HG02798 (cell line): ENCODE measurements around the gene GALNT15.

Experiments
- ATAC-seq: cut with Tn5 transposase; IDR thresholded peaks from one replicate; pipeline ENCODE4 v1.9.1; 2021; ENCODE audit warnings: mild to moderate bottlenecking; ENCODE audit not compliant: unreplicated experiment, poor library complexity

The GALNT15 gene

DNA sequence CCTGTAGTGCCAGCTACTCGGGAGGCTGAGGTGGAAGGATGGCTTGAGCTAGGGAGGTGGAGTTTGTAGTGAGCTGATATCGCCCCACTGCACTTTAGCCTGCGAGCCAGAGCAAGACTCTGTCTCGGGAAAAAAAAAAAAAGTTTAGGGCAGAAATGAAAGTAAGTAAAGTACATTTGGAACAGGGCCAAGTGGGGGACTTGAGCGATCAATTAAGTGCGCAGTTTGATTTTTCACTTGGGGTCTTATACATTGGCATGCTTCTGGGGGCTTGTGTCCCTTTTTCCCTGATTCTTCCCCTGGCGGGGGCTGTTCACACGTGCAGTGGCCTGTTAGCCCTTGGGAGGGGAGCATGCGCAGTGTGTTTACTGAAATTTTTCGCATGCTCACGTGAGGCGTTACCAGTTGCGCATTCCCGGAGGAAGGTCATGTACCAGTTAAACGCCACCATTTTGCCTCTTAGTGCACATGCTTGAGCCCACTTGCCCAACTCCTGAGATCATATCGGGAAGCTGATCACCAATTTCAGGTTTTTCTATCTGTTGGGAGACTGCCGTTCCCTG, 42.0 kb downstream of the GALNT15 start:
- no peak for ATAC-seq

DNA sequence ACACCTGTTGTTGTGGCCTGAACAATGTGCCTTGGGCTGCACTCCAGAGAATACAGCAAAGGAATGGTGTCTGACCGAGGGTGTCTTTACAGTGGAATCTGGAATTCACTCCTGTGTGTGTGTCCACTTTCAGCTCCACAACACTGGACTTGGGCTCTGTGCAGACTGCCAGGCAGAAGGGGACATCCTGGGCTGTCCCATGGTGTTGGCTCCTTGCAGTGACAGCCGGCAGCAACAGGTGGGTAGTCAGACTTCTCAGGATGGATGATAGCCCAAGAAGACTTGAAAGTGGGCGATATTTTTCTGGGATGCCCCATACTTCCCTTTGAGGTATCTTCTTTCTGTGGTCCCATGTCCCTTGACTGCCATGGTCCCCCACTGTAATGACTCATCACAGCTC, 45.3 kb downstream of the GALNT15 start:
- ATAC-seq: no peak

DNA sequence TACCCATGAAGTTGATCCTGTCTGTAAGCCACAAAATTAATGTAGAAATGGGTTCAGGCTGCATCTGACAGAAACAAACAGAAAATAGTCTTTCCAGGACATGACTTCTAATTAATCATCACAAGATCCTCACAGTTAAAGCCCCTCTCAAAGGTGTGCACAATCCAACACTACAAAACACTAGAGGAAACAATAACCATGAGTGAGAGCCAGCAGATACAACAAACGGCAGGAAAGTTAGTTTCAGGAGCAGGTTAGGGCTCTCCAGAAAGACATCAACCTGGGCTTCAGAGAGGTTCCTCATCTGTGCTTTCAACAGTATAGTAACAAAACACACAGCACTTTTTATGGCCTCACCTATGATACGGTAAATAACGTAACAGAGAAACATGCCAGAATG, 47.5 kb downstream of the GALNT15 start:
- ATAC-seq: no peak

DNA sequence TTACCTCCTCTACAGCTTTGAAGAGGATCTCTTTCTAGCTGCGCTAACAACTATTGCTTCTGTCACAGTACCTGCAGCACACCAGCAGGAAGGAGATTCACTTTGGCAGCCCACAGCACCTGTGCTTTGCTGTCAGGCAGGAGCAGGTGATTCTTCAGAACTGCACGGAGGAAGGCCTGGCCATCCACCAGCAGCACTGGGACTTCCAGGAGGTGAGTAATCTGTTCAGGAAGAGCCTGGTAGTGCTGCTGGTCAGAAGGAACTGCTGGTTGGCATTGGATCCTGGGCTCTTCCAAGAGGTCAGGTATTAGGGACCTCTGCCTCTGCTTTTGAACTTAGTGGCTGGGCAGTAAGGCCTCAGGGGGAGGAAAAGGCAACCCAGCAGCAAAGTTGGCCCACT, 48.1 kb downstream of the GALNT15 start:
- ATAC-seq: no peak

DNA sequence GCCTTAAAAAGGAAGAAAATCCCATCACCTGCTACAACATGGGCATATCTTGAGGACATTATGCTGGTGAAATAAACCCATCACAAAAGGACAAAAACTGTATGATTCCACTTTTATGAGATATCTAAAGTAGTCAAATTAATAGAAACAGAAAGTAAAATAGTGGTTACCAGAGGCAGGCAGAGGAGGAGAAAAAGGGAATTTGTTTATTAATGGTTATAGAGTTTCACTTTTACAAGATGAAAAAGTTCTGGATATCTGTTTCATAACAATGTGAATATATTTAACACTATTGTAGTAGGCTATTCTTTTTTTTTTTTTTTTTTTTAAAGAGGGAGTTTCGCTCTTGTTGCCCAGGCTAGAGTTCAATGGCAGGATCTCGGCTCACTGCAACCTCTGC, 49.8 kb downstream of the GALNT15 start:
- ATAC-seq: no peak

DNA sequence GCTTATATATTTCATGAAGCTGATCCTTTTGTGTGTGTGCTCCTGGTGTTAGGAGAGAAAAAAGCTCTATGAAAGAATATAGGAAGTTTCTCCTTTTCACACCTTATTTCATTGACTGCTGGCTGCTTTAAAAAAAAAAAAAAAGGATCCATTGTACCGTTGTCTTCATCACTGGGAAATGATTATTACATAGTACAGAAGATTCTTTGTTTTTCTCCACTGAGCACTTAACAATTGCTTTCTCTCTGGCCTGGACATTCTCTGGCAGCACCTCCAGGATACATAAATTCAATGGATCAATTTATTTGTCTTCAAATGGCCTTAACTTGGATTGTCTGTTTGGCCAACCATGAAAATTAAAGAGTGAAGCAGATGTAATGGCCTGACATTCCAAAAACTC, 53.1 kb downstream of the GALNT15 start:
- ATAC-seq: no peak

DNA sequence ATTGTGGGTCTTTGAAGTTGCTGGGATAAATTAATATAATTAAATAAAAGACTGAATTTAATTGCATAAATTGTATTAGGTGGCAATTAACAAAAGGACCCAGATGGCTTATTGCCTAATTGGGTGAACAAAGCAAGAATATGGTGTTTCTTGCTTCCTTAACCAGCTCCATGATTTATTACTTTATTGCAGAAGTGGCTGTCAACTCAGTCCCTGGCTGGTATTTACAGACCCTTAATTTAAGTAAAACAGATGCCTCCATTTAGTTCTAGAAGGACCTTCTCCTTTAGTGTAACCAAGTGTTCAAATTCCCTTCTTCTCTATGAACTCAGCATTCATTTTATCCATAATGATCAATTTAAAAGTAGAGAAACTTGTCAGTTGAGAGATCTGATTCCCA, 55.2 kb downstream of the GALNT15 start:
- no peak for ATAC-seq

DNA sequence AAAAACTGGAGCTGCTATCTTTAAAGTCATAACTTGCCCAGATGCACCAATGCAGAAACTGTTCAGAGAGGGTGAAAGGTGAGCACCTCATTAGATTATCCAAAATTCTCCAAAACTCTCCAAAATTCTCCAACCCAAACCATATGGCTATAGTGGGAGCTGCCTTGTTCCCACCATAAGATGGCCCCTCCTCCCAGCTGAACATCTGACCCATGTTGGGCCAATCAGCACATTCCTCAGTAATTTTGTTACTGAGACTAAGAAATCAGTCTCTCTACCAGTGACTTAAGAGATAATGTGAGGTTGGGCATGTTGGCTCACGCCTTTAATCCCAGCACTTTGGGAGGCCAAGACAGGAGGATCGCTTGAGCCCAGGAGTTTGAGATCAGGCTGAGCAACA, 57.5 kb downstream of the GALNT15 start:
- no peak for ATAC-seq

DNA sequence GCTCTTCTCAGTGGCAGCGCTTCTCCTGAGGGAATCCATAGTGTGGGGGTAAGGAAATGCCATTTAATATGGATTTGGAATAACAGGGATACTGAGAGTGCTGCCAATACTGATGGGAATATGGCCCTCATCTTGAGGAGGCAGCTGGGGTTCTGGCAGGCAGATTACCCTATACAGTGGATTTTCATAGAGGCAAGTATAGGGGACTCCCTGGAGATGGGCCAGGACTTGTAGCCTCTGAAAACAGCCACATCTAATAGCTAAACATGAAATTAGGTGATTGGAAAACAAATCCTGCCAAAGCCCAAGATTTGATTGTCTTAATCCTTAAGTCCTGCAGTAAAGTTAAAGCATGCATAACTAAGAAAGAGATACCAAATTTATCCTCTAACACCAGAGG, 59.3 kb downstream of the GALNT15 start:
- ATAC-seq: no peak

DNA sequence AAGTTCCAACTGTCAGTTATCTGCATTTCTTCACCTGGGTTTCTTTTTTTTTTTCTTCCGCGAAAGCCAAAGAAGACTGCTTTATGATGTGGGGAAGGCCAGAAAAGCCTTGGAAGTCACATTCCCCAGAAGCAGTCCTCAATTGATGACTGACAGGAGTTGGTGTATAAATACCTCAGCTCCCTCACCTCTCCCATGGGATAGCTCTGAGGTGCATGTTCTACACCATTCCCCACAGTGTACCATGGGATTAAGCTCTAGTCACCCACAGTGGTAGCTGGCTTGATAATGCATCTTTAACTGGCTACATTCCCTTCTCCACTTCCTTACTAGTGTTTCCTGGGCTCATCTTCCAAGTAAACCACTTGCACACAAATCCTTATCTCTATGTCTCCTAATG, 59.8 kb downstream of the GALNT15 start:
- no peak for ATAC-seq

DNA sequence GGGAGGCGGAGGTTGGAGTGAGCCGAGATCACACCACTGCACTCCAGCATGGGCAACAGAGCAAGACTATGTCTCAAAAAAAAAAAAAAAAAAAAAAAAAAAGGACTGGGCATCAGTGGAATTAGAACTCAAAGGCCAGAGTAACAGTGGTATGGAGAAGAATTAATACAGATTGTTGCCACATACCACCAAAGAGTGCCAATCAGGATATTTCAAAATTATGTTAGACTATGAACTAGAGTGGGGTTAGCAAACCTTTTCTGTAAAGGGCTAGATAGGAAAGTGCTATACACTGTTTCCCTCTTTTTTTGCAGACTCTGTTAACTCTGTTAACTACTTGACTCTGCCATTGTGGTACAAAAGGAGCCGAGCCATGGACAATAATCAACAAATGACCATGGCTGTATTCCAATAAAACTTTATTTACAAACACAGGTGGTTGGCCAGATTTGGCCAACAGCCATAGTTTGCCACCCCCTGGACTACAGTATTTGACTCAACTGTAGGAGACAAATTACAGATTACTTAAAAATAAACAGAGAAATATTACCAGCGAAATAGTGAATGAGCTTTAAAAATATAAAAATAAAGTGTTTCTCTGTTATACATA, 61.7 kb downstream of the GALNT15 start:
- no peak for ATAC-seq

DNA sequence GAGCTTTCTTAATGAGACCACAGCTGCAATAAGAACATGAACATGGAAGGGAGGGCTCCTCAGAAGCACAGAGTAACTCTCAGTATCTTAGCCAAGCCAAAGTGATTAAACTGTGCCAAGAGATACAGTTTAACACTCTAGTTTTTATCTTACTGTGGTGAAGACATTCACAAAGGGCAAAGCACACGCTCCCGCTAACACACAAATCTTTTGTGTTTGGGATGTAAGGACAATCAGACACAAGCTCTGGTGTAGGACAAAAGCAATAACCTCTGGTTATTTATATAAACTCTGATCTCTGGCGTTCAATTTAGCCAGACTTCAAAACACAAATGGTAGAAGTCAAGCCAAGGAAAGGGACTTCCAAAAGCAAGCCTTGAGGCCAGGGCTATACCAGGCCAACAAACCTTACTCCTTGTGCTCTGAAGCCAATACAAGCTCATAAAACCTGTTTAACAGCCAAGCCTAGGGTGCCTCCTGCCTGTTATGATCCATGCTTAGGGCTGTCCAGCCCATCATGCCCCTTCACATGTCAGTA, 62.4 kb downstream of the GALNT15 start:
- no peak for ATAC-seq

DNA sequence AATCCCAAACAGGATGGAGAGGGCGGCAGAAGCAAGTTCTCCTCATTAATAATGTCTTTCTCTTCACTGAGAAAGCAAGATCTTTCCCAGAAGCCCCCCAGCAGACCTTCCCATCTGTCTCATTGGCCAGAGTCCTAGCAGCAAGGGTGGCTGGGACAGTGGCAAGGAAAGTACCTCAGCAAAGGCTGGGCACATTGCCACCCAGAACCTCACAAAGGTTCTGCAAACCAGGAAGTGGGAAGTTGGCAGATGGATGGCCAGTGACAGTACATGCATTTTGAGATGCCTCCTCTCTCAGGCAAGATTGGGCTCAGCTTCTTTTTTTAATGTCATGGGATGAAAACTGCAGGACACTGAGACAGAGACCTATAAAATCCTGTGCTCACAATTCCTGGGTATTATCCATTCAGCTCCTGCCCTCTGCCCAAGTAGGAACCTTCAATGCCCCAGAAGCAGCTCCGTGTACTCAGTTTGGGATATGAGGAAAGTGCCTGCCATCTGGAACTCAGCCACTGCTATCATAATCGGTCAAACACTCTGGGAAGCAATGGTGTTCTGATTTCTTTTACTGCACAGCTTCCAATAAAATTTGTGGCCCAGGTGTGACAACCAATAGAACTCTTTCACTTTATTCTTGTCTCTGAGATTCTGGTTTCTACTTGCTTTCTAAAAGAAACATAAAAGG, 64.7 kb downstream of the GALNT15 start:
- no peak for ATAC-seq

DNA sequence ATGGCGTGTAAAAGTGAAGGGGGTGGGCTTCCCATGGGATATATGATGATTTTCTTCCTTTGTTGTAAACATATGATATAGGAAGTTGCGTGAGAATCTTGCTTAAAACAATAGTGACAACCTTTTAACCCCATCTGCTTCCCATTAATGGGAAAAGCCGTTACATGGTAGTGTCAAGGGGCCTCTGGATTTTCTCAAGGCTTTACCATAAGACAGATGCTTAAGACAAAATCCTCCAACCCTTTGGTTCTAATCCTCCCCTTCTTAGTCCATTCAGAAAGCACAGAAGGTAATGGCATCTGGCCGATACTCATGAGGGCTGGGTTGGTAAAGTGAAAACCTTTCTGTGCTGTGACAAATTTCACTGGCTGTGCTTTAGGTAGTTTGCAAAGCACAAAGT, 65.3 kb downstream of the GALNT15 start:
- ATAC-seq: no peak

DNA sequence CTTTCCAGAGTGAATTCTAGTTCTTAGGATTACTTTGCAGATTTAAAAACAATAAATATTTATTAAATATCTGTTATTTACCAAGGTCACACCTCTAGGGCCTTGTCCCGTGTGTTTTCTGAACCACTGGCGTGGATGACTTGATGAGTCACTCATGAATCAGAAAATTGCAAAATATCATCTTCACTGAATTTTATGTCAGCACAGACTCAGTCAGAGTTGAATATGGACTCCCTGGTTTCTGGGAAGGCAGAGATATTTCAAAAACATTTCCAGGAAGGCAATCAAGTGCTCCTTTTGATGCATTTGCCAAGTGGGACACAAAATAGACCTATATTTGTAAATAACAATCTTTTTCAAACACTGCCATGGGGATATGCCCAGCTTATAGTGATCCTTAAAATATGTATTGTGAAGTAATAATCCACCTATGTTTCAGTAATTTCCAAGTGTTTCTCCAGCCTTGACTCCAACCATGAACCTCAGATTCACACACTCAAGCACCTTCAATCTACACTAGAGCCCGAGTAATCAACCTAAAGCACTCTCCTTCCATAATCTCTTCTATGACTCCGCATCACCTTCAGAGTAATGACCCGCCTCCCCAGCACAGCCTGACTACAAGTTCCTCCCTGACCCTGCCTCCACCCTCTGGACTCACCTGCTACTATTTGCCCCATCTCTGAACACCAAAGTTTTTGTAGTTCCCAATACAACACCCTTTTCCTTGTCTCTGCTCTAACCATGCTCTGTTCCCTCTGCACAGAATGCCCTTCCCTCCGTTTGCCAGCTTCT, 65.9 kb downstream of the GALNT15 start:
- ATAC-seq: no peak

DNA sequence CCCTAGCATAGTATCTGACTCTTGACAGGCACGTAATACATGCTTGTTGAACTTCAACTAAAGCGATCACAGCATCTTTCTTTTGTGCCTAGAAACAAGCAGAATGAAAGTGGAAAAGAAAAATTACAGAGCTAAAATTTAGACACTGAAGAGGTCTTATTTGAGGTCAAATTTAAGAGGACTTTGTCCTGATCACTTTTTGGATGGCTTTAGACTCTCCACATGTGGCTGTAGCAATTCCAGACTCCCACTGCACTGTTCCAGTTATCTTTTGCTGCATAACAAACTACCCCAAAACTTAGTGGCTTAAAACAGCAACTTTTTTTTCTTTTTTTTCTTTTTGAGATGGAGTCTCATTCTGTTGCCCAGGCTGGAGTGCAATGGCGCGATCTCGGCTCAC, 66.7 kb downstream of the GALNT15 start:
- no peak for ATAC-seq

DNA sequence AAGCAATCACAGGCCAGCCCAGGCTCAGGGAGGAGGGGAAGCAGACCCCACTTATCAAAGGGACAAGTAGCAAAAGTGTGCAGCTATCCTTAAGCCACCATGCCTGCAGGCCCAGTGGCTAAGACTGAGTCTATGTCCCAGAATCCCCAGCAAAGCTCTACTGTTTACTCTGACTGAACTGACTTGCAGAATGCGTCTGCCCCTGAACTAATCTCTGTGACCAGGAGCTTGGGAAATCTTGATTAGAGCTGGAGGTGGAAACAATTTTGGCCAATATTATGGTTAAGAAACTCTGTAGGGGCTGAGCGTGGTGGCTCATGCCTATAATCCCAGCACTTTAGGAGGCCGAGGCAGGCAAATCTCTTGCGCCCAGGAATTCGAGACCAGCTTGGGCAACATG, 67.7 kb downstream of the GALNT15 start:
- no peak for ATAC-seq

DNA sequence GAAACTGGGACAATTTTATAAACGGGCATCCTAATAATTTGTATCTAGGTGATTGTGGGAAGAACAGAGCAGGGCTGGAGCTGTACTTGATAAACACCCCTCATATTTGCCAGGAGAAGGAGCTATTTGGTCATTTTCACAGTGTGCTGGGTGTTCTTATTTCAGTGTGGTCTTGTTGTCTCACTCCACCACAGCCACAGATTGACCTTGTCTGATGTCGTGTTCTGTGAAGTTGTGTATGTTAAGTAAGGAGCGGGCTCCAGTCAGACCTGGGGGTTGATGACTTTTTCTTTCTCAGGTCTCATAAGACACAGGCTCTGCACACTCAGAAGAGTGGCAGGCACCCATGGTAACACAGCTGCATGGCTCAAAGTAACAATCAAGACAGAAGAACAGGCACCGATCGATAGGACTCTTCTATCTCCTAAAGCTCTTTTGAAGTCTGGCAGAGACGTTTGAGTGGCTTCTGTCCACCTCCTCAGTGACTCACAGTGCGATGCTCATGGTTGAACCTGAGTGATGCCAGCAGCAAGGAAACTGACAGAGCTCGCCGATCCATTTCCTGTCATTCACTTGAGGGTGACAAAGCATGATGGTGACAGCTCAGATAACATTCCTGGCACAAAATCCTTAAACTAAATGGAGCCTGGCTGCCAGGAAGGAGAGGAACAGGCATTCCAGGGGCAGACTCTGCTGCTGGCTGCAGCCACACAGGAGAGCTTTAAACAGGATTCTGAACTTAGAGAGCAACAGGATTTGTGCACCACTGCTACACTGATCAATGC, 69.4 kb downstream of the GALNT15 start:
- no peak for ATAC-seq

DNA sequence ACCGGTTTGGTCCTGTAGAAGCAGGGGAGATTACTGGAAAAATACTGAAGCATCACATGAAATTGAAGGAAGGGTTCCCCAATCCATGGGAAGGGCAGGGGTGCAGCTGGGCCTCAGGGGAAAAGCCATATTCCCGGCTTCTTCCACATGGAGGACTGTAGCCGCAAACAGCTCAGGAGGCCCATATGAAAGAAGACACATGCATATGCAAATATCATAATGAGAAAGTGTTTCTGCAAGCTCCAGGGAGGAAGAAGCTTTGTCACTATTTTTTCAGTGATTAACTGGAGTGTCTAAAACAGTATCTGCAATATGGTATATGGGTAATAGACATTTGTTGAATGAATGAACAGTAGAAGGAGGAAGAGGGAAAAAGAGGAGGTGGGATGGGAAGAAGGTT, 71.1 kb downstream of the GALNT15 start:
- no peak for ATAC-seq
